ENCODE measurements around the gene CACNA1I. TPM values are rescaled to one million over a fixed set of nuclear protein-coding genes. Genes with fewer than 3 reads are reported as not detected.

CACNA1I gene
- total and polyA plus RNA-seq, 2 of the 8 experiments (the other 6 are each of a cell fraction or from before 2014, with no cell fraction given): 0.77 to 1.2 TPM

- TF ChIP-seq ZNF274 (IDR thresholded peaks at IDR 0.05; ENCODE audit: borderline replicate concordance, extremely low read depth, low read length) (no peak), ATF2 (IDR thresholded peaks at IDR 0.05; ENCODE audit: low read length) (no peak), MAFK (IDR thresholded peaks at IDR 0.05; ENCODE audit: low read depth, low read length) (no peak), CREB1 (IDR thresholded peaks at IDR 0.05) (no peak)
Observed at GRCh38 chr22:39725351-39726035, 154.9 kb downstream of the CACNA1I start (continued).
